ENCODE results near the gene HMX3. TPM values are rescaled to one million over a fixed set of nuclear protein-coding genes. Genes with fewer than 3 reads are reported as not detected.
A peak's percentile ranks its signal among the peaks of the same experiment; 100 is the strongest.

The HMX3 gene
- total RNA-seq, 1 experiment from 2014 or later: 15.2 TPM

GRCh38 chr10:123134915-123135414, 805 bp upstream of the HMX3 start:
- CTCF ChIA-PET: interaction anchor here (0.6 kb wide), 1 partner anchor 244 kb away, joined by 4 read pairs; no protein-coding TSS in a partner anchor
- Histone ChIP-seq H3K27me3 (ENCODE audit: control insufficient read depth, insufficient read depth, low read length) (no peaks in the 10 kb centered on the region; the same call in 1 of the 2 replicates), H3K4me3 (ENCODE audit: low read depth in 2 of 2, low read length in 2 of 2) (peak overlapping the region in 1 of 2 experiments; percentile 58; a peak in 2 of 4 replicates), H3K27ac (ENCODE audit: low read length) (peak overlapping the region; percentile 52; the same call in 1 of the 2 replicates), H3K36me3 (ENCODE audit: control insufficient read depth, insufficient read depth, low read length) (0 out of 2 replicates have a peak, but pooled peaks cover 3% of the 10 kb centered on the region), H3K4me1 (ENCODE audit: control insufficient read depth, insufficient read depth, low read length) (peaks cover 19% of the 10 kb centered on the region), H3K9me3 (ENCODE audit: control insufficient read depth, insufficient read depth, low read depth, low read length) (no peaks in the 10 kb centered on the region)
- intact Hi-C loops (cut with micrococcal nuclease; ENCODE audit: unreplicated experiment) (loop anchor here (1.0 kb wide), 1 partner anchor 19 kb away; the partner anchor contains the start of gene BUB3), in situ Hi-C loops (cut with HindIII; ENCODE audit: low pct_unique_long_range_greater_than_20kb, low sequenced_read_pairs) (no loop called here)
- BruUV-seq (replicated peaks): no TSS peak
- POLR2A ChIA-PET: interaction anchor here (0.5 kb wide), 1 partner anchor 130 kb away, joined by 3 read pairs; no protein-coding TSS in a partner anchor
- DNase-seq (ENCODE audit: low read depth, low spot score) (no peak), ATAC-seq (no peak)
- no peak for TF ChIP-seq TCF7L2 (IDR thresholded peaks at IDR 0.05; ENCODE audit: low read depth, low read length)
- no peak for TF ChIP-seq SIN3A (IDR thresholded peaks at IDR 0.05; ENCODE audit: borderline replicate concordance, insufficient read depth, low read depth, low read length)
- TF ChIP-seq REST (IDR thresholded peaks at IDR 0.05; ENCODE audit: insufficient read depth in 1 of 2, low read depth in 2 of 2, low read length in 1 of 2): no peak
- TF ChIP-seq CTCF (IDR thresholded peaks at IDR 0.05): no peak
- TF ChIP-seq POLR2AphosphoS5 (IDR thresholded peaks at IDR 0.05; ENCODE audit: low read depth, low read length): no peak

- DNase-seq (ENCODE audit: low read depth, low spot score): no peak
- H3K27ac ChIP-seq (ENCODE audit: low read length): peak overlapping the region; percentile 83
- POLR2A ChIA-PET: no interaction called here
- peaks cover 27% of the 10 kb centered on the region for H3K4me1 ChIP-seq (ENCODE audit: control insufficient read depth, insufficient read depth, low read length)
- H3K9me3 ChIP-seq (ENCODE audit: control insufficient read depth, insufficient read depth, low read depth, low read length): no peaks in the 10 kb centered on the region
- CTCF ChIA-PET: interaction anchor here (0.6 to 0.8 kb wide), 2 partner anchors 14 to 826 kb away, joined by 3 to 4 read pairs; no protein-coding TSS in a partner anchor
- in situ Hi-C loops (cut with HindIII; ENCODE audit: low pct_unique_long_range_greater_than_20kb, low sequenced_read_pairs): no loop called here
- 0 out of 2 replicates have a peak, but pooled peaks have one; percentile 27 for TF ChIP-seq TCF7L2 (IDR thresholded peaks at IDR 0.05; ENCODE audit: low read depth, low read length)
- TF ChIP-seq REST (IDR thresholded peaks at IDR 0.05; ENCODE audit: insufficient read depth in 1 of 2, low read depth in 2 of 2, low read length in 1 of 2): no peak
- no peak for TF ChIP-seq CTCF (IDR thresholded peaks at IDR 0.05)
- TF ChIP-seq POLR2AphosphoS5 (IDR thresholded peaks at IDR 0.05; ENCODE audit: low read depth, low read length): no peak
- no peak for TF ChIP-seq SIN3A (IDR thresholded peaks at IDR 0.05; ENCODE audit: borderline replicate concordance, insufficient read depth, low read depth, low read length)
- H3K36me3 ChIP-seq (ENCODE audit: control insufficient read depth, insufficient read depth, low read length): 0 out of 2 replicates have a peak, but pooled peaks cover 3% of the 10 kb centered on the region
- peak; percentile 14 for ATAC-seq
- intact Hi-C loops (cut with micrococcal nuclease; ENCODE audit: unreplicated experiment): no loop called here
- peak overlapping the region; percentile 58 to 66 for H3K4me3 ChIP-seq (ENCODE audit: low read depth in 2 of 2, low read length in 2 of 2)
- no TSS peak for BruUV-seq (replicated peaks)
- H3K27me3 ChIP-seq (ENCODE audit: control insufficient read depth, insufficient read depth, low read length): no peaks in the 10 kb centered on the region; the same call in 1 of the 2 replicates
Observed at GRCh38 chr10:123136221-123136805, 543 bp downstream of the HMX3 start.

All from Panc1 (cell line).